Measurements from ENCODE around the gene PUM2.

DNA sequence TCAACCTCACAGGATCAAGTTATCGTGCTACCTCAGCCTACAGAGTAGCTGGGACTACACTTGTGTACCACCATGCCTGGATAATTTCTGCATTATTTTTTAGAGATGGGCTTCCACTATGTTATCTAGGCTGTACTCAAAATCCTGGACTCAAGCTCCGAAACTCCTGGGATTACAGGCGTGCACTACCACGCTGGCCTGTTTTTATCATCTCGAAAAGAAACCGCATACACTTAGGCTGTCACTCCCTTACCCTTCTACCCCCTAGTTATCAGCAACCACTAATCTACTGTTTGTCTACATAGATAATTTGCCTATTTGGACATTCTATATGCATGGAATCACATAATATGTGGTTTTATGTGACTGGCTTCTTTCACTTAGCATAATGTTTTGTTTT is 8.5 kb upstream of the PUM2 start:
- no peak for TF ChIP-seq CTCF (IDR thresholded peaks at IDR 0.05; ENCODE audit: low read depth, low read length)
- no peak for TF ChIP-seq EZH2phosphoT487 (IDR thresholded peaks at IDR 0.05; ENCODE audit: low read depth)

Data from OCI-LY3 (cell line).